ENCODE results near the gene ATP8B1.
"Not testable (repeated sequence)": the region's sequence is repeated elsewhere in the genome, so short reads cannot be mapped to it uniquely, and the experiment has no call there.

Gene ATP8B1

GRCh38 chr18:57803103-57803969 is at the start of gene ATP8B1:
ATP8B1 (minus strand) TSS chr18:57803315; CDS start chr18:57731807, 71,508 bp downstream.
- DNase-seq (ENCODE audit: low read depth), result no peak

GRCh38 chr18:57850063-57850462 is 46.9 kb upstream of the ATP8B1 start:
- no peak for DNase-seq (ENCODE audit: low read depth)

GRCh38 chr18:57848374-57848773 is 45.3 kb upstream of the ATP8B1 start:
- not testable (repeated sequence) for DNase-seq (ENCODE audit: low read depth)

- not testable (repeated sequence) for DNase-seq (ENCODE audit: low read depth)
These were observed 44.3 kb upstream of the ATP8B1 start for GRCh38 chr18:57847431-57847830.

GRCh38 chr18:57846258-57846657 is 43.1 kb upstream of the ATP8B1 start:
- no peak for DNase-seq (ENCODE audit: low read depth)

- DNase-seq (ENCODE audit: low read depth), result no peak
These were observed 42.5 kb upstream of the ATP8B1 start for GRCh38 chr18:57845605-57846074.

GRCh38 chr18:57844319-57844718 is 41.2 kb upstream of the ATP8B1 start:
- no peak for DNase-seq (ENCODE audit: low read depth)

- DNase-seq (ENCODE audit: low read depth), result no peak
These were observed 40.3 kb upstream of the ATP8B1 start for GRCh38 chr18:57843386-57843785.

GRCh38 chr18:57841568-57841967 is 38.5 kb upstream of the ATP8B1 start:
- DNase-seq (ENCODE audit: low read depth), result no peak

GRCh38 chr18:57839942-57840381 is 36.8 kb upstream of the ATP8B1 start:
- no peak for DNase-seq (ENCODE audit: low read depth)

GRCh38 chr18:57837917-57838548 is 34.9 kb upstream of the ATP8B1 start:
- peak; percentile 40 for DNase-seq (ENCODE audit: low read depth)

GRCh38 chr18:57836557-57836956 is 33.4 kb upstream of the ATP8B1 start:
- no peak for DNase-seq (ENCODE audit: low read depth)

- DNase-seq (ENCODE audit: low read depth), result no peak
These were observed 32.8 kb upstream of the ATP8B1 start for GRCh38 chr18:57835904-57836303.

- no peak for DNase-seq (ENCODE audit: low read depth)
These were observed 31.5 kb upstream of the ATP8B1 start for GRCh38 chr18:57834616-57835015.

- DNase-seq (ENCODE audit: low read depth), result no peak
These were observed 30.5 kb upstream of the ATP8B1 start for GRCh38 chr18:57833441-57834101.

GRCh38 chr18:57832730-57833129 is 29.6 kb upstream of the ATP8B1 start:
- no peak for DNase-seq (ENCODE audit: low read depth)

- no peak for DNase-seq (ENCODE audit: low read depth)
These were observed 28.7 kb upstream of the ATP8B1 start for GRCh38 chr18:57831597-57832377.

GRCh38 chr18:57827646-57828045 is 24.5 kb upstream of the ATP8B1 start:
- no peak for DNase-seq (ENCODE audit: low read depth)

- no peak for DNase-seq (ENCODE audit: low read depth)
These were observed 23.1 kb upstream of the ATP8B1 start for GRCh38 chr18:57826252-57826651.

GRCh38 chr18:57820583-57820982 is 17.5 kb upstream of the ATP8B1 start:
- DNase-seq (ENCODE audit: low read depth), result not testable (repeated sequence)

GRCh38 chr18:57819671-57820460 is 16.8 kb upstream of the ATP8B1 start:
- DNase-seq (ENCODE audit: low read depth), result no peak

Data from activated T-cell treated with anti-CD3 and anti-CD28 coated beads for 48 hours (primary cell).